ENCODE results near the gene LCE7A. TPM values are rescaled to one million over a fixed set of nuclear protein-coding genes. Genes with fewer than 3 reads are reported as not detected.

The LCE7A gene
- total and polyA plus RNA-seq, 2 donors (not counting 1 experiment from before 2014, with no cell fraction given) = not detected

DNA sequence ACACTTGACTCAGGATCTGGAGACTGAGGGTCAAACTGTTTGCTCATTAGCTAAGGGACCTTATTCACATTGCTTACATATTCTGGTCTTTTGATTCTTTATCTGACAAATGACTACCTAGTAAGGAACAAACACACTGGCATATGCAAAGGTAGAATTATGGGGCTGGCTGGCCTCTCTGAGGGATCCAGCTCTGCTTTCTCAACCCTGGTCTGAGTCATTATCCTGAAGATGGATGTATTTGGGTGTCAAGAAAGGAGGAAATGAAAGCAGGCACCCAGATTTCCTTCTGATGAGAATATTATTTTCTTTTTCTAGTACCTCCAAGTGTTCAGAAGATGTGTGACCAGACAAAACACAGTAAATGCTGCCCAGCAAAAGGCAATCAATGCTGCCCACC is 24.3 kb downstream of the LCE7A start:
- Histone ChIP-seq H3K4me2 (ENCODE audit: extremely low read depth, insufficient read depth, low read length) (no peak overlapping the region), H3K4me3 (replicated peaks in 1 of 4; ENCODE audit: control extremely low read depth in 1 of 4, insufficient read depth in 1 of 4, low read depth in 3 of 4, low read length in 4 of 4) (no peak overlapping the region), H3K27me3 (ENCODE audit: control insufficient read depth, insufficient read depth, low read length) (no peaks in the 10 kb centered on the region), H4K20me1 (ENCODE audit: control insufficient read depth, extremely low read depth, insufficient read depth, low read length) (no peaks in the 10 kb centered on the region), H3K9me3 (ENCODE audit: control insufficient read depth, insufficient read depth, low read depth, low read length) (no peaks in the 10 kb centered on the region), H3K4me1 (ENCODE audit: control insufficient read depth, extremely low read depth, insufficient read depth, low read length) (peaks cover 10% of the 10 kb centered on the region), H3K36me3 (ENCODE audit: control insufficient read depth, insufficient read depth, low read length) (no peaks in the 10 kb centered on the region), H3K9ac (ENCODE audit: insufficient read depth, low read length) (no peak overlapping the region), H3K27ac (ENCODE audit: insufficient read depth, low read length) (no peak overlapping the region), H3K79me2 (ENCODE audit: control insufficient read depth, insufficient read depth, low read length) (no peaks in the 10 kb centered on the region), H2AFZ (ENCODE audit: low read length) (no peak overlapping the region)
- no peak for TF ChIP-seq EZH2 (IDR thresholded peaks at IDR 0.05; ENCODE audit: low read length, missing control alignments)
- TF ChIP-seq, protein P1, sequence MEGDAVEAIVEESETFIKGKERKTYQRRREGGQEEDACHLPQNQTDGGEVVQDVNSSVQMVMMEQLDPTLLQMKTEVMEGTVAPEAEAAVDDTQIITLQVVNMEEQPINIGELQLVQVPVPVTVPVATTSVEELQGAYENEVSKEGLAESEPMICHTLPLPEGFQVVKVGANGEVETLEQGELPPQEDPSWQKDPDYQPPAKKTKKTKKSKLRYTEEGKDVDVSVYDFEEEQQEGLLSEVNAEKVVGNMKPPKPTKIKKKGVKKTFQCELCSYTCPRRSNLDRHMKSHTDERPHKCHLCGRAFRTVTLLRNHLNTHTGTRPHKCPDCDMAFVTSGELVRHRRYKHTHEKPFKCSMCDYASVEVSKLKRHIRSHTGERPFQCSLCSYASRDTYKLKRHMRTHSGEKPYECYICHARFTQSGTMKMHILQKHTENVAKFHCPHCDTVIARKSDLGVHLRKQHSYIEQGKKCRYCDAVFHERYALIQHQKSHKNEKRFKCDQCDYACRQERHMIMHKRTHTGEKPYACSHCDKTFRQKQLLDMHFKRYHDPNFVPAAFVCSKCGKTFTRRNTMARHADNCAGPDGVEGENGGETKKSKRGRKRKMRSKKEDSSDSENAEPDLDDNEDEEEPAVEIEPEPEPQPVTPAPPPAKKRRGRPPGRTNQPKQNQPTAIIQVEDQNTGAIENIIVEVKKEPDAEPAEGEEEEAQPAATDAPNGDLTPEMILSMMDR (conservative IDR thresholded peaks at IDR 0.05 in 1 of 2, IDR thresholded peaks at IDR 0.05 in 1 of 2; ENCODE audit: low read depth in 1 of 2, low read length in 2 of 2) = no peak
- DNase-seq (ENCODE audit: low read depth in 2 of 2) = no peak

DNA sequence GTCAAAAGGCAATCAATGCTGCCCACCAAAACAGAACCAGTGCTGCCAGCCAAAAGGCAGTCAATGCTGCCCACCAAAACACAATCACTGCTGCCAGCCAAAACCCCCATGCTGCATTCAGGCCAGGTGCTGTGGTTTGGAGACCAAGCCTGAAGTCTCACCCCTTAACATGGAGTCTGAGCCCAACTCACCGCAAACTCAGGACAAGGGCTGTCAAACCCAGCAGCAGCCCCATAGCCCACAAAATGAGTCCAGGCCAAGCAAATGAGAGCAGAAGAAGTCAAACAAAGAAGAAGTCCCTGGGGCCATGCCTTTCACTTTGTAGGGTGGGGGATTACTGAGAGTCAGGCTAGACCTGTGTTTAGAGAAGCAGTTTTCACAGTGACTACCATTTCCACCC is 24.7 kb downstream of the LCE7A start:
- H3K4me3 ChIP-seq (replicated peaks in 1 of 4; ENCODE audit: control extremely low read depth in 1 of 4, insufficient read depth in 1 of 4, low read depth in 3 of 4, low read length in 4 of 4) = no peak overlapping the region
- no peak overlapping the region for H3K27ac ChIP-seq (ENCODE audit: insufficient read depth, low read length)
- TF ChIP-seq, protein P1 (conservative IDR thresholded peaks at IDR 0.05 in 1 of 2, IDR thresholded peaks at IDR 0.05 in 1 of 2; ENCODE audit: low read depth in 1 of 2, low read length in 2 of 2) = no peak
- no peak for TF ChIP-seq EZH2 (IDR thresholded peaks at IDR 0.05; ENCODE audit: low read length, missing control alignments)
- H3K36me3 ChIP-seq (ENCODE audit: control insufficient read depth, insufficient read depth, low read length) = no peaks in the 10 kb centered on the region
- H4K20me1 ChIP-seq (ENCODE audit: control insufficient read depth, extremely low read depth, insufficient read depth, low read length) = no peaks in the 10 kb centered on the region
- no peak for DNase-seq (ENCODE audit: low read depth in 2 of 2)
- H3K4me1 ChIP-seq (ENCODE audit: control insufficient read depth, extremely low read depth, insufficient read depth, low read length) = peaks cover 10% of the 10 kb centered on the region
- H3K9me3 ChIP-seq (ENCODE audit: control insufficient read depth, insufficient read depth, low read depth, low read length) = no peaks in the 10 kb centered on the region
- no peak overlapping the region for H3K9ac ChIP-seq (ENCODE audit: insufficient read depth, low read length)
- no peak overlapping the region for H3K4me2 ChIP-seq (ENCODE audit: extremely low read depth, insufficient read depth, low read length)
- H3K27me3 ChIP-seq (ENCODE audit: control insufficient read depth, insufficient read depth, low read length) = no peaks in the 10 kb centered on the region
- no peaks in the 10 kb centered on the region for H3K79me2 ChIP-seq (ENCODE audit: control insufficient read depth, insufficient read depth, low read length)
- H2AFZ ChIP-seq (ENCODE audit: low read length) = no peak overlapping the region

DNA sequence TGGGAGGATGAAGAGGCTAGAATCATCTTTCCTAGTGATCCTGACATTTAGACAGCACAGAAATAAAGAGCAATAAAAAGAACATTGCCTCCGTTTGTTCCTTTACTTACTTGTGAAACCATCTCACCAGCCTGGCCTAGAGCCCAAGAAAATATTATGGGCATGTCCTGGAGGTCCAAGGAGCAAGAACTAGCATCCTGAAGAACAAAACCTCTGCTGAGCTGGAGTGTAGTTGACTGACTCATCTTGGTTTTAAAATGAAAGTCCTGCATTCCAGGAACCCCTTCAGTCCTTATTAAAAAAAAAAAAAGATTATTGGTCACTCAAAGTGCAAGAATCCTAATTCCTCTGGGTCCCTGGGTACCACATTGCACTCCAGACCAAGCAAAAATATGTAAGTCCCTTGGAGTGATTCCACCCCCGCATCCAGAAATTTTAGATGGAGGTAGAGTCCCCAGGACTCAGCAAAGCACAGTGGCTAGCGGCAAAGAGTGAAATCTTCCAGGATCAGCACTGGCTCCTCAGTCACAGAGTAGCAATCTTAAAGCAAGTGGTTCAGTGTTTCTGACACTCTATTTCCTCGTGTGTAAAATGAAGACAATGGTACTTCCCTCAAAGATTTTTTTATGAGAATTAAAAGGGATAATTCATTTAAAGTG is 25.3 kb downstream of the LCE7A start:
- no peaks in the 10 kb centered on the region for H3K9me3 ChIP-seq (ENCODE audit: control insufficient read depth, insufficient read depth, low read depth, low read length)
- no peak overlapping the region for H3K4me3 ChIP-seq (replicated peaks in 1 of 4; ENCODE audit: control extremely low read depth in 1 of 4, insufficient read depth in 1 of 4, low read depth in 3 of 4, low read length in 4 of 4)
- no peak overlapping the region for H3K27ac ChIP-seq (ENCODE audit: insufficient read depth, low read length)
- H3K4me2 ChIP-seq (ENCODE audit: extremely low read depth, insufficient read depth, low read length) = no peak overlapping the region
- H3K9ac ChIP-seq (ENCODE audit: insufficient read depth, low read length) = no peak overlapping the region
- DNase-seq (ENCODE audit: low read depth in 2 of 2) = peak; percentile 19 to 74
- no peak overlapping the region for H2AFZ ChIP-seq (ENCODE audit: low read length)
- H4K20me1 ChIP-seq (ENCODE audit: control insufficient read depth, extremely low read depth, insufficient read depth, low read length) = no peaks in the 10 kb centered on the region
- no peaks in the 10 kb centered on the region for H3K36me3 ChIP-seq (ENCODE audit: control insufficient read depth, insufficient read depth, low read length)
- no peak for TF ChIP-seq EZH2 (IDR thresholded peaks at IDR 0.05; ENCODE audit: low read length, missing control alignments)
- TF ChIP-seq, protein P1 (conservative IDR thresholded peaks at IDR 0.05 in 1 of 2, IDR thresholded peaks at IDR 0.05 in 1 of 2; ENCODE audit: low read depth in 1 of 2, low read length in 2 of 2) = no peak
- H3K4me1 ChIP-seq (ENCODE audit: control insufficient read depth, extremely low read depth, insufficient read depth, low read length) = peaks cover 10% of the 10 kb centered on the region
- no peaks in the 10 kb centered on the region for H3K79me2 ChIP-seq (ENCODE audit: control insufficient read depth, insufficient read depth, low read length)
- H3K27me3 ChIP-seq (ENCODE audit: control insufficient read depth, insufficient read depth, low read length) = no peaks in the 10 kb centered on the region

Measured in fibroblast of lung (primary cell).